GM12878 (cell line): ENCODE measurements around the gene CANX. TPM values are rescaled to one million over a fixed set of nuclear protein-coding genes. Genes with fewer than 3 reads are reported as not detected.

ENCODE experiments used
- ATF7 ChIP-seq: fragments of 450-650 bp; IDR thresholded peaks from 2 replicates; pipeline ENCODE4 v1.6.1; 2016; ENCODE audit warnings: low read depth, mild to moderate bottlenecking
- BMI1 ChIP-seq: fragments of 450-650 bp; IDR thresholded peaks from 2 replicates; pipeline ENCODE4 v1.6.1; 2016; ENCODE audit warnings: mild to moderate bottlenecking, moderate library complexity, borderline replicate concordance
- CBX3 ChIP-seq: fragments of 200-600 bp; sonication (generic); IDR thresholded peaks from 2 replicates; pipeline ENCODE4 v1.6.1; 2016; ENCODE audit warnings: low read depth, borderline replicate concordance
- CBX5 ChIP-seq: sonication (generic); IDR thresholded peaks from 2 replicates; pipeline ENCODE4 v1.6.1; 2016; ENCODE audit warnings: low read depth, moderate library complexity, mild to moderate bottlenecking, inconsistent platforms
- CTCF ChIP-seq, 3 experiments: IDR thresholded peaks in 2 of 3; conservative IDR thresholded peaks in 1 of 3; 2 replicates each; pipeline ENCODE4 v1.5.1; 2011; ENCODE audit warnings: low read depth in 3 of 3, low read length in 3 of 3, mild to moderate bottlenecking in 3 of 3, control low read depth in 2 of 3, moderate library complexity in 2 of 3, inconsistent platforms in 1 of 3, mixed read lengths in 1 of 3; ENCODE audit not compliant: control insufficient read depth in 2 of 3, insufficient read depth in 1 of 3; ENCODE audit errors: extremely low read depth in 1 of 3
- DPF2 ChIP-seq: fragments of 450-650 bp; IDR thresholded peaks from 2 replicates; pipeline ENCODE4 v1.6.1; 2017; ENCODE audit warnings: mild to moderate bottlenecking
- EP300 ChIP-seq, 2 experiments: fragments of 150-350 bp in 1 of 2; IDR thresholded peaks; 2 replicates each; pipeline ENCODE4 v1.6.1; 2011 to 2012; ENCODE audit warnings: low read depth in 2 of 2, low read length in 2 of 2, borderline replicate concordance in 1 of 2, improper control_type of control experiment in 1 of 2, inconsistent platforms in 1 of 2; ENCODE audit not compliant: control insufficient read depth in 1 of 2
- HSF1 ChIP-seq: fragments of 150-350 bp; IDR thresholded peaks from 2 replicates; pipeline ENCODE4 v1.6.1; 2014; ENCODE audit warnings: mild to moderate bottlenecking, low read depth, low read length
- NFIC ChIP-seq: IDR thresholded peaks from 2 replicates; pipeline ENCODE4 v1.6.1; 2012; ENCODE audit warnings: low read depth, mild to moderate bottlenecking, inconsistent platforms, low read length, moderate library complexity
- NR2F1 ChIP-seq: fragments of 450-650 bp; conservative IDR thresholded peaks from 2 replicates; pipeline ENCODE4 v1.6.1; 2017; ENCODE audit warnings: mild to moderate bottlenecking
- RAD21 ChIP-seq: IDR thresholded peaks from 2 replicates; pipeline ENCODE4 v1.6.1; 2011; ENCODE audit warnings: mild to moderate bottlenecking, low read depth, low read length, moderate library complexity; ENCODE audit not compliant: insufficient read depth
- RELA ChIP-seq: fragments of 450-650 bp; IDR thresholded peaks from 2 replicates; pipeline ENCODE4 v1.8.0; 2014; ENCODE audit warnings: borderline replicate concordance; ENCODE audit not compliant: partially characterized antibody
- REST ChIP-seq: IDR thresholded peaks from 2 replicates; pipeline ENCODE4 v1.6.1; 2012; ENCODE audit warnings: mild to moderate bottlenecking, low read depth, low read length
- WRNIP1 ChIP-seq: IDR thresholded peaks from 2 replicates; pipeline ENCODE4 v1.6.1; 2011; ENCODE audit warnings: low read depth, low read length, improper control_type of control experiment, borderline replicate concordance
- ZNF274 ChIP-seq: IDR thresholded peaks from one replicate; pipeline ENCODE4 v1.8.0; 2011; ENCODE audit not compliant: insufficient read length, insufficient read depth
- ZNF384 ChIP-seq: IDR thresholded peaks from 2 replicates; pipeline ENCODE4 v1.6.1; 2012; ENCODE audit warnings: low read depth, mild to moderate bottlenecking, low read length, improper control_type of control experiment, borderline replicate concordance
- polyA plus RNA-seq, 11 experiments: library from polyadenylated mRNA; depleted of rRNA in 4 of 11; unstranded in 6 of 11; stranded (reverse) in 5 of 11; fragments of >200 nt; fragmentation: Nextera tagmentation in 4 of 11; fragmentation: Illumina TruSeq in 1 of 11; extraction: Ambion mirVana in 4 of 11; extraction: Trizol in 1 of 11; gene quantifications; 1 replicate in 1 of 11; 2 replicates in 10 of 11; pipeline versions ENCODE4 v1.2.1 to v1.2.3, GENCODE V29; 2011 to 2016; ENCODE audit warnings: inconsistent platforms in 2 of 11, missing spikeins in 2 of 11, low read depth in 1 of 11
- total RNA-seq, 4 experiments: library from RNA; depleted of rRNA in 3 of 4; stranded (reverse); fragments of >200 nt in 3 of 4; fragmentation: Illumina TruSeq in 1 of 4; extraction: Trizol in 1 of 4; gene quantifications; 2 replicates each; pipeline versions ENCODE4 v1.2.1 to v1.2.3, GENCODE V29; 2013 to 2021
- TF ChIP-seq, protein P1 (sequence below): fragments of 450-650 bp; conservative IDR thresholded peaks from 2 replicates; pipeline ENCODE4 v1.6.1; 2017; ENCODE audit warnings: mild to moderate bottlenecking, moderate library complexity

Gene CANX
- total and polyA plus RNA-seq, 10 of the 15 experiments (the other 5 are each of a cell fraction or from before 2014, with no cell fraction given): 78.2 to 602 (median 412) TPM

DNA sequence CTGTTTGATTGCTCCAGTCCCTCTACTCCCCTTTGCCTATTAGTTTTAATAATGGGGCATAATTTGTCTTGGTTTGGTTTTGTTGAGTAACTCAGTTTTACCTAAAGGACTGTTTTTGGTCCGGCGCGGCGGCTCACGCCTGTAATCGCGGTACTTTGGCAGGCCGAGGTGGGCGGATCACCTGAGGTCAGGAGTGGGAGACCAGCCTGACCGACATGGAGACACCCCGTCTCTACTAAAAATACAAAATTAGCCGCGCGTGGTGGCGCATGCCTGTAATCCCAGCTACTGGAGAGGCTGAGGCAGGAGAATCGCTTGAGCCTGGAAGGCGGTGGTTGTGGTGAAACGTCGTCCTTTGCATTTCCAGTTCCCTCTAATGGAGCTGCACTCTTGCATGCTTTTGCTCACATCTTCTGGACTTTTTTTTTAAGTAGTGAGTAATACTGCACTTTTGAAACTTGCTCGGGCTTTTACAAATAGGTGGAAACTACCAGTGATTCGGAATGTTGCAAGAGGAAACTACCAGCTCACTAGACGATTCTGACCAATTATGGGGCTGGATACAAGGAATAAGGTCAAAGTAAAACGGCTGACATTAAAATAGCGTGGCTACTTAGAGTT is 33.1 kb downstream of the CANX start (continued):
- TF ChIP-seq WRNIP1: no peak
- no peak for TF ChIP-seq CBX3
- TF ChIP-seq RELA: no peak
- no peak for TF ChIP-seq DPF2
- TF ChIP-seq ZNF274: no peak
- peak; percentile 55; the same call in 1 of the 2 replicates for TF ChIP-seq NFIC
- 0 out of 2 replicates have a peak, but pooled peaks have one; percentile 25 for TF ChIP-seq ZNF384
- no peak for TF ChIP-seq CTCF (IDR thresholded peaks at IDR 0.05 in 2 of 3, conservative IDR thresholded peaks at IDR 0.05 in 1 of 3; ENCODE audit: control insufficient read depth in 2 of 3, extremely low read depth in 1 of 3, insufficient read depth in 1 of 3, low read depth in 3 of 3, low read length in 3 of 3)
- TF ChIP-seq CBX5: 0 out of 2 replicates have a peak, but pooled peaks have one; percentile 20
- TF ChIP-seq EP300 (IDR thresholded peaks at IDR 0.05; ENCODE audit: borderline replicate concordance in 1 of 2, control insufficient read depth in 1 of 2, low read depth in 2 of 2, low read length in 2 of 2): no peak
- TF ChIP-seq ATF7: no peak
- TF ChIP-seq REST: no peak
- TF ChIP-seq HSF1: no peak
- 0 out of 2 replicates have a peak, but pooled peaks have one; percentile 30 for TF ChIP-seq NR2F1
- TF ChIP-seq, protein P1, sequence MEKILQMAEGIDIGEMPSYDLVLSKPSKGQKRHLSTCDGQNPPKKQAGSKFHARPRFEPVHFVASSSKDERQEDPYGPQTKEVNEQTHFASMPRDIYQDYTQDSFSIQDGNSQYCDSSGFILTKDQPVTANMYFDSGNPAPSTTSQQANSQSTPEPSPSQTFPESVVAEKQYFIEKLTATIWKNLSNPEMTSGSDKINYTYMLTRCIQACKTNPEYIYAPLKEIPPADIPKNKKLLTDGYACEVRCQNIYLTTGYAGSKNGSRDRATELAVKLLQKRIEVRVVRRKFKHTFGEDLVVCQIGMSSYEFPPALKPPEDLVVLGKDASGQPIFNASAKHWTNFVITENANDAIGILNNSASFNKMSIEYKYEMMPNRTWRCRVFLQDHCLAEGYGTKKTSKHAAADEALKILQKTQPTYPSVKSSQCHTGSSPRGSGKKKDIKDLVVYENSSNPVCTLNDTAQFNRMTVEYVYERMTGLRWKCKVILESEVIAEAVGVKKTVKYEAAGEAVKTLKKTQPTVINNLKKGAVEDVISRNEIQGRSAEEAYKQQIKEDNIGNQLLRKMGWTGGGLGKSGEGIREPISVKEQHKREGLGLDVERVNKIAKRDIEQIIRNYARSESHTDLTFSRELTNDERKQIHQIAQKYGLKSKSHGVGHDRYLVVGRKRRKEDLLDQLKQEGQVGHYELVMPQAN: 0 out of 2 replicates have a peak, but pooled peaks have one; percentile 15
- no peak for TF ChIP-seq RAD21
- no peak for TF ChIP-seq BMI1
